ENCODE measurements around the gene NT5DC3.
"Not testable (repeated sequence)": the region's sequence is repeated elsewhere in the genome, so short reads cannot be mapped to it uniquely, and the experiment has no call there.

The NT5DC3 gene

GRCh38 chr12:103855036-103855712 is 14.1 kb upstream of the NT5DC3 start:
- DNase-seq, result no peak

GRCh38 chr12:103854372-103854973 is 13.4 kb upstream of the NT5DC3 start:
- DNase-seq, result no peak

GRCh38 chr12:103852498-103852997 is 11.5 kb upstream of the NT5DC3 start:
- DNase-seq, result peak; percentile 95

- no peak for DNase-seq
Measured at GRCh38 chr12:103851127-103851526, 10.1 kb upstream of the NT5DC3 start.

GRCh38 chr12:103850429-103850828 is 9.4 kb upstream of the NT5DC3 start:
- no peak for DNase-seq

GRCh38 chr12:103848917-103849491 is 8.0 kb upstream of the NT5DC3 start:
- no peak for DNase-seq

- DNase-seq, result peak; percentile 46
Measured at GRCh38 chr12:103848143-103848542, 7.1 kb upstream of the NT5DC3 start.

GRCh38 chr12:103846415-103846814 is 5.4 kb upstream of the NT5DC3 start:
- DNase-seq, result no peak

GRCh38 chr12:103844305-103844704 is 3.3 kb upstream of the NT5DC3 start:
- DNase-seq, result no peak

- DNase-seq, result peak; percentile 56
Measured at GRCh38 chr12:103841690-103842584, 903 bp upstream of the NT5DC3 start.

- no peak for DNase-seq
Measured at GRCh38 chr12:103840462-103840875, 565 bp downstream of the NT5DC3 start.

GRCh38 chr12:103839609-103840461 is 1.2 kb downstream of the NT5DC3 start:
- no peak for DNase-seq

GRCh38 chr12:103839103-103839502 is 1.9 kb downstream of the NT5DC3 start:
- no peak for DNase-seq

GRCh38 chr12:103838254-103838914 is 2.6 kb downstream of the NT5DC3 start:
- no peak for DNase-seq

- no peak for DNase-seq
Measured at GRCh38 chr12:103836345-103836744, 4.7 kb downstream of the NT5DC3 start.

- DNase-seq, result not testable (repeated sequence)
Measured at GRCh38 chr12:103835747-103836335, 5.2 kb downstream of the NT5DC3 start.

GRCh38 chr12:103834942-103835341 is 6.1 kb downstream of the NT5DC3 start:
- DNase-seq, result no peak

- DNase-seq, result no peak
Measured at GRCh38 chr12:103833891-103834290, 7.1 kb downstream of the NT5DC3 start.

- no peak for DNase-seq
Measured at GRCh38 chr12:103833095-103833775, 7.8 kb downstream of the NT5DC3 start.
